Measurements from ENCODE around the gene TPRG1L. TPM values are rescaled to one million over a fixed set of nuclear protein-coding genes. Genes with fewer than 3 reads are reported as not detected.

Gene TPRG1L
- total RNA-seq, 1 experiment from 2014 or later: 32.0 TPM

DNA sequence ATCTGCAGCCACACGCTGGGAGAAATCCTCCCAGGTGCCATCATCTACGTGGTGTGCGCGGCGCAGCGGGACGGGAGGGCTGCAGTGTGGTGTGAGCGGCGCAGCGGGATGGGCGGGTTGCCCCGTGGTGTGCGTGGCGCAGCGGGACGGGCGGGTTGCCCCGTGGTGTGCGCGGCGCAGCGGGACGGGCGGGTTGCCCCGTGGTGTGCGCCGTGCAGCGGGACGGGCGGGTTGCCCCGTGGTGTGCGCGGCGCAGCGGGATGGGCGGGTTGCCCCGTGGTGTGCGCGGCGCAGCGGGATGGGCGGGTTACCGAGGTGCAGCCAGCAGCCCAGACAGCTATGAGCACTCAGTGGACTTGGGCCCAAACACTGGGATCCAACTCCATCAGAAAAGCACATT is 20.4 kb downstream of the TPRG1L start:
- DNase-seq (no peak), ATAC-seq (no peak)
- no peaks in the 10 kb centered on the region for H3K9me3 ChIP-seq (ENCODE audit: low read length)
- CTCF ChIA-PET: no interaction called here
- peaks cover 16% of the 10 kb centered on the region for H3K36me3 ChIP-seq (ENCODE audit: low read depth, low read length)
- no peak overlapping the region for H3K27ac ChIP-seq (ENCODE audit: low read length)
- H4K20me1 ChIP-seq (ENCODE audit: low read length): no peaks in the 10 kb centered on the region
- H3K9ac ChIP-seq (ENCODE audit: low read length): no peak overlapping the region
- H3K4me2 ChIP-seq (ENCODE audit: low read length): no peak overlapping the region
- no peaks in the 10 kb centered on the region for H3F3A ChIP-seq (ENCODE audit: low read length, unreplicated experiment)
- intact Hi-C loops (cut with micrococcal nuclease): no loop called here
- no peaks in the 10 kb centered on the region for H3K9me2 ChIP-seq (replicated peaks; ENCODE audit: low read length)
- POLR2A ChIA-PET (ENCODE audit: unreplicated experiment): no interaction called here
- TF ChIP-seq EZH2phosphoT487 (IDR thresholded peaks at IDR 0.05; ENCODE audit: borderline replicate concordance, low read length): no peak
- TF ChIP-seq, protein P1, sequence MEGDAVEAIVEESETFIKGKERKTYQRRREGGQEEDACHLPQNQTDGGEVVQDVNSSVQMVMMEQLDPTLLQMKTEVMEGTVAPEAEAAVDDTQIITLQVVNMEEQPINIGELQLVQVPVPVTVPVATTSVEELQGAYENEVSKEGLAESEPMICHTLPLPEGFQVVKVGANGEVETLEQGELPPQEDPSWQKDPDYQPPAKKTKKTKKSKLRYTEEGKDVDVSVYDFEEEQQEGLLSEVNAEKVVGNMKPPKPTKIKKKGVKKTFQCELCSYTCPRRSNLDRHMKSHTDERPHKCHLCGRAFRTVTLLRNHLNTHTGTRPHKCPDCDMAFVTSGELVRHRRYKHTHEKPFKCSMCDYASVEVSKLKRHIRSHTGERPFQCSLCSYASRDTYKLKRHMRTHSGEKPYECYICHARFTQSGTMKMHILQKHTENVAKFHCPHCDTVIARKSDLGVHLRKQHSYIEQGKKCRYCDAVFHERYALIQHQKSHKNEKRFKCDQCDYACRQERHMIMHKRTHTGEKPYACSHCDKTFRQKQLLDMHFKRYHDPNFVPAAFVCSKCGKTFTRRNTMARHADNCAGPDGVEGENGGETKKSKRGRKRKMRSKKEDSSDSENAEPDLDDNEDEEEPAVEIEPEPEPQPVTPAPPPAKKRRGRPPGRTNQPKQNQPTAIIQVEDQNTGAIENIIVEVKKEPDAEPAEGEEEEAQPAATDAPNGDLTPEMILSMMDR (conservative IDR thresholded peaks at IDR 0.05; ENCODE audit: low read depth, low read length): no peak
- no peak for TF ChIP-seq EZH2 (IDR thresholded peaks at IDR 0.05; ENCODE audit: low read length, unreplicated experiment)
- no peak overlapping the region for H3K4me3 ChIP-seq (ENCODE audit: low read length)
- no TSS peak for BruUV-seq (replicated peaks)
- peaks cover 12% of the 10 kb centered on the region for H3K4me1 ChIP-seq (ENCODE audit: insufficient read depth, low read length)
- no peak overlapping the region for H2AFZ ChIP-seq (ENCODE audit: low read length)
- H3K27me3 ChIP-seq (ENCODE audit: low read length): no peaks in the 10 kb centered on the region
- peaks cover 18% of the 10 kb centered on the region for H3K79me2 ChIP-seq (ENCODE audit: low read length)

DNA sequence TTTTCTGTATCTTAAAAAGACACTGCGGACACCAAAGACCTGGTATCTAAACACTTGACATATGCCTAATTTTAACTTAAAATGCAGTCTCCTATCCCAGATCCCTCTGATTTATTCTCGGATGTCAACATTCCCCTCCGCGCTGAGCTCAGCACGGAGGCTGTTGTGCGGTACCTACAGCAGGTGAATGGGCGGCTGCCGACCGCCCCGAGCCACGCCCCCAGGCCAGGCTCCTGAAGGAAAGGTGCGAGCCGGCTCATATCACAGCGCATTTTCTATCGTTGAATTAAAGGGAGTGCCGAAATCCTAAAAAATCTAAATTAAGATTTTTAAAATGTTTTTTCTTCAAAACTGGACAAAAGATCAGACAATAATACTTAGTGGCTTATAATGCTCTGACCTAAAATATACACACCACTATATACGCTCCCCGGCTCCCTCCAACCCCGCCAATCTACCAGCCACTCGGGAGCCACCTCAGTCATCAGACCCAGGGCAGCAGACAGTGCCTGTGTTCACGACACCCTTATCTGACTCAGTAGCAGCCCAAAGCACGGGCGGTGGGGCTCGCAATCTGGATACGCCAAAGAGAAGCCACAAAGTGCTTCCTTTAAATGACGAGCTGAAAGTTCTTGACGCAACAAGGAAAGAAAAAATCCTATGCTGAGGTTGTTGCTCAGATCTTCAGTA is 21.0 kb downstream of the TPRG1L start:
- Histone ChIP-seq H3K9me2 (replicated peaks; ENCODE audit: low read length) (no peaks in the 10 kb centered on the region), H2AFZ (ENCODE audit: low read length) (no peak overlapping the region), H4K20me1 (ENCODE audit: low read length) (no peaks in the 10 kb centered on the region), H3K9me3 (ENCODE audit: low read length) (no peaks in the 10 kb centered on the region), H3K9ac (ENCODE audit: low read length) (no peak overlapping the region), H3F3A (ENCODE audit: low read length, unreplicated experiment) (no peaks in the 10 kb centered on the region), H3K4me1 (ENCODE audit: insufficient read depth, low read length) (peaks cover 12% of the 10 kb centered on the region), H3K27ac (ENCODE audit: low read length) (no peak overlapping the region), H3K4me2 (ENCODE audit: low read length) (no peak overlapping the region), H3K79me2 (ENCODE audit: low read length) (peaks cover 18% of the 10 kb centered on the region), H3K36me3 (ENCODE audit: low read depth, low read length) (peaks cover 16% of the 10 kb centered on the region), H3K4me3 (ENCODE audit: low read length) (no peak overlapping the region), H3K27me3 (ENCODE audit: low read length) (peaks cover 4% of the 10 kb centered on the region)
- TF ChIP-seq EZH2 (IDR thresholded peaks at IDR 0.05; ENCODE audit: low read length, unreplicated experiment): no peak
- no peak for DNase-seq
- no peak for ATAC-seq
- POLR2A ChIA-PET (ENCODE audit: unreplicated experiment): no interaction called here
- no TSS peak for BruUV-seq (replicated peaks)
- CTCF ChIA-PET: no interaction called here
- intact Hi-C loops (cut with micrococcal nuclease): no loop called here

DNA sequence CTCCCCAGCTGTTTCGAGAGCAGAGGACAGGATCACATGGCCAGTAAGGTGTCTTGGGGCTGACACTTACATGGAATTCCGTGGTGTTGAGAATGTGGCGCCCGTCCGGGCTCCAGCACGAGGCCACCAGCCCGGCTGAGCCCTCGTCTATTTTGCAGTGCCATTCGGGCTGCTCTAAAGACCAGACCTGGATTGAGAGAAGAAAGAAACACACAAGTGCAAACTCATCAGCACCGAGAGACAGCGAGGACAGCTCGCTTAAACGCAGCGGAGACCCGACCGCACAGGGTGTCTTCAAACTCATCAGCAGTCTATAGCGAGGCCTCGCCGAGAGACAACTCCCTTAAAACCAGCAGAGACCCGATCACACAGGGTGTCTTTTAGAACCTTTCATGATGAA is 21.8 kb downstream of the TPRG1L start:
- POLR2A ChIA-PET (ENCODE audit: unreplicated experiment): no interaction called here
- TF ChIP-seq EZH2 (IDR thresholded peaks at IDR 0.05; ENCODE audit: low read length, unreplicated experiment) (no peak), EZH2phosphoT487 (IDR thresholded peaks at IDR 0.05; ENCODE audit: borderline replicate concordance, low read length) (no peak)
- TF ChIP-seq, protein P1 (conservative IDR thresholded peaks at IDR 0.05; ENCODE audit: low read depth, low read length): no peak
- Histone ChIP-seq H3K9me3 (ENCODE audit: low read length) (no peaks in the 10 kb centered on the region), H3K27ac (ENCODE audit: low read length) (no peak overlapping the region), H3K79me2 (ENCODE audit: low read length) (peaks cover 18% of the 10 kb centered on the region), H2AFZ (ENCODE audit: low read length) (no peak overlapping the region), H3K4me2 (ENCODE audit: low read length) (no peak overlapping the region), H3K9ac (ENCODE audit: low read length) (no peak overlapping the region), H3K27me3 (ENCODE audit: low read length) (peaks cover 12% of the 10 kb centered on the region), H3K4me3 (ENCODE audit: low read length) (no peak overlapping the region), H3K9me2 (replicated peaks; ENCODE audit: low read length) (no peaks in the 10 kb centered on the region), H4K20me1 (ENCODE audit: low read length) (no peaks in the 10 kb centered on the region), H3K36me3 (ENCODE audit: low read depth, low read length) (peaks cover 16% of the 10 kb centered on the region), H3K4me1 (ENCODE audit: insufficient read depth, low read length) (peaks cover 12% of the 10 kb centered on the region), H3F3A (ENCODE audit: low read length, unreplicated experiment) (no peaks in the 10 kb centered on the region)
- DNase-seq: no peak
- BruUV-seq (replicated peaks): no TSS peak
- ATAC-seq: no peak
- intact Hi-C loops (cut with micrococcal nuclease): no loop called here
- CTCF ChIA-PET: no interaction called here
